HCT116 (cell line): ENCODE data around the gene NAT16.

Experiments
- CTCF ChIP-seq, 3 experiments: fragments of 200-600 bp in 1 of 3; sonication (generic) in 1 of 3; IDR thresholded peaks in 2 of 3; conservative IDR thresholded peaks in 1 of 3; 2 replicates each; pipeline ENCODE4 v1.5.1; 2012 to 2017; ENCODE audit warnings: low read depth in 2 of 3, low read length in 2 of 3, antibody characterized with exemption in 1 of 3, borderline replicate concordance in 1 of 3, control low read depth in 1 of 3, mild to moderate bottlenecking in 1 of 3, mixed read lengths in 1 of 3, mixed run types in 1 of 3, moderate library complexity in 1 of 3; ENCODE audit not compliant: insufficient read depth in 1 of 3
- POLR2AphosphoS5 ChIP-seq: IDR thresholded peaks from 2 replicates; pipeline ENCODE4 v1.6.1; 2011; ENCODE audit warnings: mild to moderate bottlenecking, low read depth, low read length, moderate library complexity
- RAD21 ChIP-seq: IDR thresholded peaks from 2 replicates; pipeline ENCODE4 v1.6.1; 2012; ENCODE audit warnings: low read depth, mild to moderate bottlenecking
- SRF ChIP-seq: IDR thresholded peaks from 2 replicates; pipeline ENCODE4 v1.6.1; 2012; ENCODE audit warnings: low read depth

- TF ChIP-seq POLR2AphosphoS5 (no peak), CTCF (IDR thresholded peaks at IDR 0.05 in 2 of 3, conservative IDR thresholded peaks at IDR 0.05 in 1 of 3; ENCODE audit: borderline replicate concordance in 1 of 3, insufficient read depth in 1 of 3, low read depth in 2 of 3, low read length in 2 of 3) (no peak), RAD21 (no peak), SRF (no peak)
Observed at GRCh38 chr7:101168412-101169049, 11.6 kb downstream of the NAT16 start.
